CD4-positive, alpha-beta T cell treated with Interleukin-17A for 1 hour (primary cell): Measurements from ENCODE around the gene FLVCR2.
"Not testable (repeated sequence)": the region's sequence is repeated elsewhere in the genome, so short reads cannot be mapped to it uniquely, and the experiment has no call there.

Source experiments
- DNase-seq: peaks from one replicate; pipeline ENCODE4 v3.0.0-alpha.2; 2020

The FLVCR2 gene

DNA sequence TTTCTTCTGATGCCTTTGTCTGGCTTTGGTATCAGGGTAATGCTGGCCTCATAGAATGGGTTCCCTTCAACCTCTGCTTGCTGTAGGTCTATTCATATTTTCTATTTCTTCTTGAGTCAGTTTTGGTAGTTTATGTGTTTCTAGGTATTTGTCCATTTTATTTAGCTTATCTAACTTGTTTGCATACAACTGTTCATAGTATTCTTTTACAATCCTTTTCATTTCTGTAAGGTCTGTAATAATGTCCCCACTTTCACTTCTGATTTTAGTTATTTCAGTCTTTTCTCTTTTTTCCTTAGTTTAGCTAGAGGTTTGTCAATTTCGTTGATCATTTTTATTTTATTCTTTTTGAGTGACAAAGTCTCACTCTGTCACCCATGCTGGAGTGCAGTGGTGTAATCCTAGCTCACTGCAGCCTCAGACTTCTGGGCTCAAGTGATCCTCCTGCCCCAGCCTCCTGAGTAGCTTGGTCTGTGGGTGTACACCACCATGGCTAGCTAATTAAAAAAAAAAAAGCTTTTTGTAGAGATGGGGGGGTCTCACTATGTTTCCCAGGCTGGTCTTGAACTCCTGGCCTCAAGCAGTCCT lies 94.3 kb downstream of the FLVCR2 start:
- no peak for DNase-seq

- DNase-seq: no peak
Measured at GRCh38 chr14:75673345-75674035, 95.1 kb downstream of the FLVCR2 start.

DNA sequence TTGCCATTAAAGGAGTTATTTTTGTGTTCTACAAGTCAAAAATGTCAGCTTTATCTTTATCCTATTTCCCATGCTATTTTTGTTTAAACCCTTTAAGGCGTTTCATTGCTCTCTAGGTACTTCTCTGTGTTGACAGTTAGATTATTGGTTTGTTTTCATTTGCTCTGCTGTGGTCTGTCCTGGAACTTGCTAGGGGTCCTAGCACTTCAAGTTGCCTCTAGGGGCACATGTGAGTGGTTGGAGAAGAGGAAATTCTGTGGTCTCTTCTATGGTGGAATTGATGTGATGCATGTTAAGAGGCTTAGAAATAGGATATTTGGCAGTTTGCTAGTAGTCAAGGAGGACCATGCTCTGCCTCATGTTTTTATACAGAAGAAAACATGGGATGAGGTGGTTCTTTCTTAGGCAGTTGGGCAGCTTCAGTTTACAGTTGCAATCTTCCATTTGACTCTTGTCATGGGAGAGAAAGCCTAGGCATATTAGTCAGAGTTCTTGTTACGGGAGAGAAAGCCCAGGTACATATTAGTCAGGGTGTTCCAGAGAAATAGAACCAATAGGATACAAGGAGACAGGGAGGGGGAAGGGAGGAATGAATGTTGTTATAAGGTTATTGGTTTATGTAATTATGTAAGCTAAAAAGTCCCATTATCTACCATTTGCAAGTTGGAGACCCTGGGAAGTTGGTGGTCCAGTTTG lies 97.0 kb downstream of the FLVCR2 start:
- no peak for DNase-seq

DNA sequence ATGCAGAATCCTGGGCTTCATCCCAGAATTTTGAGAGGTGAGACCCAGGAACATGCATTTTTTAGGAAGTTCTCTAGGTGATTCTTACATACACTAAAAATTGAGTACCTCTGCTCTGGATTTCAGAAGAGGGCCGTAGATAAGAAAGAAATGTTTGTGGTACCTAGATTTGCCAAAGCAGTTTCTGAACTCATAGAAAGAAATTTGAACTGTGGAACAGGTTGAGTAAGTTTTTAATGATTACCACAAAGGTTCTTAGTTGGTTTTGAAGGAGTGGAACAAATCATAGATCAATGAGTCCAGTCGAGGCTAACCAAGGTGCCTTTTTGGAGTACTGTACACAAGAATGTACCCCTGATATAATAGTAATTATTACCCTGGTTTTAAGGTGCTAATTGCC lies 107.5 kb downstream of the FLVCR2 start:
- DNase-seq: no peak

DNA sequence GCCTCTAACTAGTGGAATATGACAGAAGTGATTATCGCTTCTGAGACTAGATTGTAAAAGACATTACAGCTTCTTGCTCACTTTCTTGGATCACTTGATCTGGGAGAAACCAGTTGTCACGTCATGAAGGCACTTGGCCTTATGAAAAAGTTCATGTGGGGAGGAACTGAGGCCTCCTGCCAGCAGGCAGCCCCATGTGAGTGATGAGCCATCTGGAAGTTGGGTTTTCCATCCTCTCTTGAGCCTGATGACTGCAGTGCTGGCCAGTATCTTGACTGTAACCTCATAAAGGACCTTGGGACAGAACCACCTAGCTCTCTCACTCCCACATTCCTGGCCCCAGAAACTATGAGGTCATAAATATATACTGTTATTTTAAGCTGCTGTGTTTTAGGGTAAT lies 110.6 kb downstream of the FLVCR2 start:
- no peak for DNase-seq

GRCh38 chr14:75690010-75690409 lies 111.6 kb downstream of the FLVCR2 start:
- no peak for DNase-seq

GRCh38 chr14:75695025-75695424 lies 116.6 kb downstream of the FLVCR2 start:
- not testable (repeated sequence) for DNase-seq

DNA sequence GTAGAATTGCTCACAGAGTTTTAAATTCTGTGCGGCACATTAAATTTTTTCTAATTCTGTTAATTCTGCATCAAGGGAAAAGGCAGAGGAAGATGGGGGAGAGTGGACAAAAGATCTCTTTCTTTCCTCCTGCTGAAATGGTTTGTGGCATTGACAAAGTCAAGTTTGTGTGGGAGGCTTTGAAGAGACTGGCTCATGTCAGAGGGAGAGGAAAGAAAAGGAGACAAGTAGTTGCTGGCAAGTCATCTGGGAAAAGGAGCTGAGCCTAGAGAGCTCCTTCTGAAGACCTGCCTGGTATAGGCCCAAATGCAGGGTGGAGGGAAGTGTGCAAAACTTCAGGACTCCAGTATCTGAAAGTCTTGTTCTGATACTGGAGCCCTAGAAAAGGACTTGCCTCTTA lies 119.0 kb downstream of the FLVCR2 start:
- no peak for DNase-seq
